Left colon (tissue), 2 donors: Measurements from ENCODE around the gene NDUFA5. TPM values are rescaled to one million over a fixed set of nuclear protein-coding genes. Genes with fewer than 3 reads are reported as not detected.
"Not testable (repeated sequence)": the region's sequence is repeated elsewhere in the genome, so short reads cannot be mapped to it uniquely, and the experiment has no call there.

Experiments used
- ATAC-seq: fragments of 200-7000 bp; cut with Tn5 transposase; one replicate; pipeline ENCODE4 v1.9.1; 2020; ENCODE audit warnings: mild to moderate bottlenecking, moderate library complexity
- DNase-seq, 2 donors: peaks; one replicate each; pipeline ENCODE4 v3.0.0-alpha.2; 2020
- intact Hi-C, 2 donors: fragments of 100-400 bp; cut with DNase I in 1 of 2; cut with micrococcal nuclease in 1 of 2; formaldehyde crosslinking; loops; one replicate each; pipeline versions ENCODE4 v1.11.2 to v1.14.0; 2022; cut with DNase I, micrococcal nuclease
- total RNA-seq, 2 donors: library from RNA; stranded (reverse); fragmentation: NEBNext Ultra II Directional; extraction: Animal tissue kit (Norgen Biotek cat#: 25700); gene quantifications; one replicate each; pipeline ENCODE4 v1.2.1, GENCODE V29; 2021
- donor health status: DM: no; HTN: no; CAD: no.
- donor health status: DM: yes; HTN: yes; CAD: no.

The NDUFA5 gene
- total RNA-seq, 2 donors from 2014 or later = 98.6 to 117 TPM

DNA sequence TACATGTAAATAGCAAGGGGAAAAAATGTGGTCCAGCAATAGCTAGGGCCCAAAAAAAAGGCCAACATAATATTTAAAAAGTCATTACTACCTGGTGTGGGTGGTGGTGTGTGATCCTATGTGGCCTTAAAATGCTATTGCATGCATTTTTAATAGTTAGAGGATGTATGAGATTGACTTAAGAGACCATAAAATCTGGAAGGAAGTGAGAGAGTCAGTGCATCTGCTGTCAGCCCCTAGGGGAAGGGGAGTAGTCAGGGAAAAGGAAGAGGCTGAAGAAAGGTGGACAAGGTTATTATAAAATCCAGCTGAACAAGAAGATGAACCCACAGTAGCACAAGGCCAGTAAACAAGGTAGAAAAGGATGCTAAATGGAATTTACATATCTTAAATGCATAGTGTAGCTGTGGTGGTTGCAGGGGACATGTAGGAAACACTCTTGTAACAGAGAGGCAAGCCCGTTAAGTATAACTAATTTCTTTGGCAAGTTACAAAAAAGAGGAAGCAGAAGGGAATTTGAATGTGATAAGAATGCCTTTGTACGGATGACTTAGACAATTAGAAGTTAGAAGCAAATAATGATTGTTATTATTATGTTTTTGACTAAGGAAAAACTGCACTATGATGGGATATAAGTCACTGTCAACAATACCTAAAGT is 11.9 kb upstream of the NDUFA5 start:
- intact Hi-C loops = no loop called here
- DNase-seq (no peak), ATAC-seq (no peak)

GRCh38 chr7:123562121-123562520 is 4.5 kb upstream of the NDUFA5 start:
- intact Hi-C loops = no loop called here
- DNase-seq (no peak), ATAC-seq (no peak)

DNA sequence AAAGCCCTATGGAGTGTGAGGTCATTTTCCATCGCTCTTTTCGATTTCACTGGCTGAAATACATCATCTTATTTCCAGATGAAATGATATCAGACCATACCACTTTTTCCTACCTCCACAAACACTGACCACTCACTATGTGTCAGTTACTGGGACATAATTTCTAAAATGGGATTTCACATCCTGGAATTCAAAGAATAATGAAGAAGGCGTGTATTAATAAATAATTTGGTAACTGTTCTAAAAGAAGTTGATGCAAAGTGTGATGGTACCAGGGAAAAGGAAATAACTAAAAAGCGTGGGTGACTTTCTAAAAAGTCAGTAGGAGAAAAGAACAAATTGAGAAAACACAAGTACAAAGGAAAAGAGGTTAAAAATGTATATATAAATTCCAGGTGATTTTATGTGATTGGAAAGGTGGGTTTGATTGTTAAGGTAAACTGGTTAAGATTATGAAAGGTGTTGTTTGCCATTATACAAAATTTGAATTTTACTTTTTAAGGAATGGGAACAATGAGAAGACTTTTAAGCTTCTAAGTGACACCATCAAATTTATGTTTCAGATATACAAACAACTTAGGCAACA is 764 bp upstream of the NDUFA5 start:
- intact Hi-C loops = loop anchor here in 1 of 2 donors (10.0 kb wide), 1 partner anchor 196 kb away; no protein-coding TSS in a partner anchor
- no peak for DNase-seq
- no peak for ATAC-seq

DNA sequence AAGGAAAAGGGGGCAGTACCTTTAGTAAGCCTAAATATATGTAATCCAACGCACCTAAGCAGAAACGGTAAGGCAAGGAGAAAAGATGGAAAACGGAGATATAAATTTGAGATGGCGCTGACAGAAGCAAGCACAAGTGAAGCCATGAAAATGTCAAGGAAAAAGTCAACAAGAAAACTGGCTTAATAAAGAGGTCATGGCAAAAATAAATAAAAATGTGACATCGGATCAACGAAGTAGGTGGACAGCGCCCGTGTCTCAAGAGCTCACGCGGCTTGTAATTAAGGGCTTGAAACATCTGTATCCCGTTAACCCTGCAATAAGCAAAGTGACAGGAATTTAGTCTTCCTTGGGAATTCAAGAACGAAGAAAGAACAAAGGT is 611 bp downstream of the NDUFA5 start:
- intact Hi-C loops = loop anchor here in 1 of 2 donors (10.0 kb wide), 1 partner anchor 198 kb away; no protein-coding TSS in a partner anchor
- ATAC-seq (peak; percentile 45), DNase-seq (no peak)

GRCh38 chr7:123555484-123555883 is 2.1 kb downstream of the NDUFA5 start:
- DNase-seq (no peak), ATAC-seq (no peak)
- intact Hi-C loops = loop anchor here in 1 of 2 donors (10.0 kb wide), 1 partner anchor 199 kb away; no protein-coding TSS in a partner anchor

DNA sequence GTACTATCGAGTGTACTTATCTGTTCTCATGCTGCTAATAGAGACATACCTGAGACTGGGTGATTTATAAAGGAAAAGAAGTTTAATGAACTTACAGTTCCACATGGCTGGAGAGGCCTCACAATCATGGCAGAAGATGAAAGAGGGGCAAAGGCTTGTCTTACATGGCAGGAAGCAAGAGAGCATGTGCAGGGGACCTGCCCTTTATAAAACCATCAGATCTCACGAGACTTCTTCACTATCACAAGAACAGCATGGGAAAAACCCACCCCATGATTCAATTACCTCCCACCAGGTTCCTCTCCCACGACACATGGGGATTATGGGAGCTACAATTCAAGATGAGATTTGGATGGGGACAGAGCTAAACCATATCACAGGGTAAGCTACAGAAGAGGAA is 4.5 kb downstream of the NDUFA5 start:
- intact Hi-C loops = loop anchor here in 1 of 2 donors (10.0 kb wide), 1 partner anchor 202 kb away; no protein-coding TSS in a partner anchor
- DNase-seq (no peak), ATAC-seq (no peak)

DNA sequence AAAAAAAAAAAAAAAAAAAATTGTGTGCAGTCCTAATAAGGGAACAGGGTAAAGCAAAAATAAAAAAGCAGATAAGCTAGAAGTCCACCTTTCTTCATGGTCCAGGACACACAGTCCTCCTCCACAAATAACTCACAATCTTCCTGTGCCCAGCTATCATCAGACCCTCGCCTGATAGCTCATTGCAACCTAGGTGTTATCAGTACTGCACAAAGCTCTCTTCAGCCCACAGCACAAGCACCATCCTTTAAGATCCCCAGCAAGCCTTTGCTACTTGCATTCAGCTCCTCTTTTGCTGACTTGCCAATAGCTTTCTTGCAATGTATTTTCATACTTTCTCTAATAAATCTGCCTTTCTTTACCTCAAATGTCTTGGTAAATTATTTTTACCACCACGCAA is 5.0 kb downstream of the NDUFA5 start:
- intact Hi-C loops = loop anchor here in 1 of 2 donors (10.0 kb wide), 1 partner anchor 202 kb away; no protein-coding TSS in a partner anchor
- ATAC-seq (no peak), DNase-seq (no peak)

GRCh38 chr7:123552134-123552533 is 5.5 kb downstream of the NDUFA5 start:
- not testable (repeated sequence) for DNase-seq, ATAC-seq
- intact Hi-C loops = loop anchor here in 1 of 2 donors (10.0 kb wide), 1 partner anchor 203 kb away; no protein-coding TSS in a partner anchor

DNA sequence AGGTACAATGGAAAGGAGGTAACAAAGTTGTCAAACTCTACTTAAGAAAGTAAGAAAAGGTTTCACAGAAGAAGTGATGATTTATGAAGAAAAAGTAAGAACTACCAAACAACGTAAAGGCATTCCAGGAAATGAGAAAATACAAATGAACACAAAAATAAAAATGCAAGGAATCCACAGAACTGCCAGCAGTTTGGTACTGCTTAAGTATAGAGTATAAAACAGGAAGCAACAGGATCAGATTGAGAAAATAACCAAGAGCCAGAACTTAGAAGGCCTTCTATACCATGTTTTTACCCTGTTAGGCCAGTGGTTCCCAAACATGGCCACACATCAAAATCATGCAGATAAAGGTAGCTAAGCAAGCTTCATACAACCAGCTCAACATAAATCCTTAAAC is 9.2 kb downstream of the NDUFA5 start:
- DNase-seq = no peak
- ATAC-seq = no peak
- intact Hi-C loops = no loop called here

GRCh38 chr7:123539871-123540270 is 17.7 kb downstream of the NDUFA5 start:
- no peak for ATAC-seq
- intact Hi-C loops = no loop called here
- no peak for DNase-seq

DNA sequence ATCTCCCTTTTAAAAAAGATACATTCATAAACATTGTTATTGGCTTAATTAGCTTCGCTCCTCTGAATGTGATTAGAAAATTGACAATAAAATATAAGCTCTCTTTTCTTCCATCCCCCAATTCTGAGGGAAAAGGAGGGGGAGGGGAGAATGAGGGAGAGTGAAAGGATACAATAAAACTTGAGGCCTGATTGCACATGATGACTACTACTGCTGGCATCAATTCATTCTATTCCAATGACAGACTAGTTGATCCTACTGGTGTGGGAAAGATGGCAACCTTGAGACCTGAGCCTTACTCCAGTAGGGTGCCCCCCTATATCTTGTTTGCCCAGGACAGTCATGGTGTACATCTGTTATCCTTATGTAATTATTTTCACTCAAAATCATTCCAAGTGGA is 18.7 kb downstream of the NDUFA5 start:
- intact Hi-C loops = no loop called here
- ATAC-seq (no peak), DNase-seq (no peak)

DNA sequence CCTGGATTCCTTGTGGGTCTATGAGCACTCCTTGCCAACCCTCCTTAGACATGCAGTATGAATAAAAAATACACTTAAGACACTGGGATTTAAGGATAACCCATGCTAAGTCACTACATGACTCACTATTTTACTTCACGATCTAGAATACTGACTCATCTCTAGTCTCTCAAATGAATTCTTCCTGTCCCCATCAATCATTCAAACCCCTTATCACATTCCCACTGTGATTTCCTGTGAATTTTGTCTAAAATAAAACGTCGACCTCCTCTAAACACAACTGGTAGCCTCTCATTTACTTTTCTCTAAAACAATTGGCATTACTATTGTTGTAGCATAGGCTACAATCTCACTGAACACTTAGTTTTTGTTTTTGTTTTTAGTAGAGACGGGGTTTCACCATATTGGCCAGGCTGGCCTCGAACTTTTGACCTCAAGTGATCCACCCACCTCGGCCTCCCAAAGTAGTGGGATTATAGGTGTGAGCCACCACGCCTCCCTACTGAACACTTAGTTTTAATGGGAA is 19.4 kb downstream of the NDUFA5 start:
- ATAC-seq = no peak
- no peak for DNase-seq
- intact Hi-C loops = no loop called here

- DNase-seq (no peak), ATAC-seq (no peak)
- intact Hi-C loops = no loop called here
These were observed 20.5 kb downstream of the NDUFA5 start for GRCh38 chr7:123537026-123537642.

DNA sequence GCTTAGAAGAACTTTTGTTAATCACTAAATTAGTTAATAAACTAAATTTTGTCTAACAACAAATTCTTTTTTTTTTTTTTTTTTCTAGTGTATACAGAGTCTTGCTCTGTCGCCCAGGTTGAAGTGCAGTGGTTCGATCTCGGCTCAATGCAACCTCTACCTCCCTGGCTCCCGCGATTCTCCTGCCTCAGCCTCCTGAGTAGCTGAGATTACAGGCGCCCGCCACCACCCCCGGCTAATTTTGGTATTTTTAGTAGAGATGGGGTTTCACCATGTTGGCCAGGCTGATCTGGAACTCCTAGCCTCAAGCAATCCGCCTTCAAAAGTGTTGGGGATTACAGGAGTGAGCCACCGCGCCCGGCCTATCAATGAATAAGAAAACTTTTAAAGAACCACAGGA is 22.1 kb downstream of the NDUFA5 start:
- no peak for ATAC-seq
- intact Hi-C loops = no loop called here
- peak in 1 of 2 donors; percentile 29 for DNase-seq

- intact Hi-C loops = no loop called here
- ATAC-seq (peak; percentile 91), DNase-seq (peak; percentile 99)
These were observed 23.0 kb downstream of the NDUFA5 start, which contains the start of gene IQUB for GRCh38 chr7:123534383-123535260. Gene IQUB, minus strand, starts transcription at chr7:123534595. Its CDS starts 22,255 bp downstream, at chr7:123512340.

DNA sequence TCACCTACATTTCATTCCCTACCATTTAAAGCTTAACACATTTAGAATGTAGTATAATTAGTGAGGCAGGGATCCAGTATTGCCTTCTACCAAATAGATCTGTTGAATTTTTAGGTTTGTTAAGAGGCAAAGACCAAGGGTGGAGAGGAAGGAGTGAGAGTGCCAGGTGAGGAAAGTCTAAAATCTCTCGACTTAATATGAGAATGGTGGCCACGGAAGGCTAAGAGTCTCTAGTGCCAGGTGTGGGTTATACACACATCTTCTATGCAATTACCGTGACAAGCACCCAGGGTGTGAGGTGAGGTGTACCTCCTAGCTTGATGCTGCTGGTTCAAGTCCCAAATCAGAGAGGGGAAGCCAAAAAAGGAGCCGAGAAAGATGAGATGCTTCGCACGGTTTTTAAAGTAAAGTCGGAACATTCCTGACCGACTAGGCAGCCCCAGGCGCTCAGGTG is 23.7 kb downstream of the NDUFA5 start:
- intact Hi-C loops = no loop called here
- DNase-seq (no peak), ATAC-seq (no peak)

DNA sequence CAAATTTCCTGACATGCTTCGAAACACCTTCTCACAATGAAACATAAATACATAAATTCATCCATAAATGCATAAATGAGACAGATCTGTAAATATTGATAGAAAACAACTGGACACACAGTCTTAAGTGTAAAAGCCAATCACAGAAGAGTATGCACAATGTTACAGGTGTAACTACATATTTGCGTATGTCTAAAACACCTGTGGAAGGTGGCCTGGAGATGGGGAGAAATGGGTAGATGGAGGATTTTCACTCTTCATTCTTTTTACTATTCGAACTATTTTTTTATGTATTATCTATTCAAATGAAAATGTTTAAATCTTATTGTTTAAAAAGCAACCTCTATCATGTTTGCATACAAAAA is 24.1 kb downstream of the NDUFA5 start:
- no peak for ATAC-seq
- no peak for DNase-seq
- intact Hi-C loops = no loop called here

- DNase-seq = peak; percentile 36 to 37
- ATAC-seq, intact Hi-C loops: not testable (repeated sequence)
These were observed 24.6 kb downstream of the NDUFA5 start for GRCh38 chr7:123532788-123533552.
